Vagina (tissue), 2 donors: Measurements from ENCODE around the gene RCCD1. TPM values are rescaled to one million over a fixed set of nuclear protein-coding genes. Genes with fewer than 3 reads are reported as not detected.

Experiments used
- DNase-seq, 2 donors: peaks; one replicate each; pipeline ENCODE4 v3.0.0-alpha.2; 2017; ENCODE audit errors: extremely low spot score in 2 of 2
- H3K27ac ChIP-seq: fragments of 200-600 bp; sonication (generic); one replicate; pipeline ENCODE4 v1.5.1; 2019
- H3K27me3 ChIP-seq: fragments of 200-600 bp; sonication (generic); one replicate; pipeline ENCODE4 v1.5.1; 2019
- H3K36me3 ChIP-seq, 2 donors: fragments of 200-600 bp; sonication (generic); one replicate each; pipeline ENCODE4 v1.5.1; 2017 to 2019
- H3K4me1 ChIP-seq: fragments of 200-600 bp; sonication (generic); one replicate; pipeline ENCODE4 v1.5.1; 2019
- H3K4me3 ChIP-seq, 2 donors: fragments of 200-600 bp; sonication (generic); 1 replicate in 1 of 2; 2 replicates in 1 of 2; pipeline ENCODE4 v1.5.1; 2016 to 2019
- H3K9me3 ChIP-seq: fragments of 200-600 bp; sonication (generic); one replicate; pipeline ENCODE4 v1.5.1; 2019
- POLR2A ChIP-seq, 2 donors: fragments of 450-650 bp; IDR thresholded peaks; one replicate each; pipeline ENCODE4 v1.6.1; 2017; ENCODE audit warnings: antibody characterized with exemption in 2 of 2, mild to moderate bottlenecking in 2 of 2, moderate library complexity in 2 of 2
- POLR2AphosphoS5 ChIP-seq, 2 donors: sonication (generic); formaldehyde crosslinking; IDR thresholded peaks; one replicate each; pipeline ENCODE4 v1.9.0; 2017; ENCODE audit warnings: antibody characterized with exemption in 2 of 2, mild to moderate bottlenecking in 2 of 2, low read depth in 1 of 2; ENCODE audit not compliant: insufficient read depth in 1 of 2
- intact Hi-C: fragments of 100-400 bp; cut with DNase I; formaldehyde crosslinking; loops from one replicate; pipeline ENCODE4 v1.15.1; 2023
- total RNA-seq: library from RNA; depleted of rRNA; stranded (reverse); fragments of >200 nt; gene quantifications from one replicate; pipeline ENCODE4 v1.2.3, GENCODE V29; 2016
- TF ChIP-seq, protein P1 (sequence below), 3 experiments: fragments of 450-650 bp in 2 of 3; fragments of 200-600 bp in 1 of 3; sonication (generic) in 1 of 3; IDR thresholded peaks; one replicate each; pipeline ENCODE4 v1.5.1; 2017 to 2019; ENCODE audit warnings: antibody characterized with exemption in 3 of 3, mild to moderate bottlenecking in 2 of 3, moderate library complexity in 2 of 3

The RCCD1 gene
- total RNA-seq, 1 donor from 2014 or later: 6.9 TPM

DNA sequence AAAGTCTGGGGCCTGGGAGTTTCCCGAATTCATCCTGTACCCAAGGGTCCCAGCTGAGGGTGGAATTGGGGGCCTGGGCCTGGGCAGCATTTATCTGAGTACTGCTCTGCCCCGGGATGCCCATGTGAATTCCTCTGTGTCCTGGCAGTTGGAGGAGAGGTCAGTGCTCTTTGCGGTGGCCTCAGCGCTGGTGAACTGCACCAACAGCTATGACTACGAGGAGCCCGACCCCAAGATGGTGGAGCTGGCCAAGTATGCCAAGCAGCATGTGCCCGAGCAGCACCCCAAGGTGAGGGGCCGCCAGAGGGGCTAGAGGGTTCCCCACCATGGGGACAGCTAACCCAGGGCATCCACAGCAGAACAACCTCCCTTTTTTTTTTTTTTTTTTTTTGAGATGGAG lies 6.2 kb upstream of the RCCD1 start:
- no peak overlapping the region for H3K27ac ChIP-seq
- TF ChIP-seq, protein P1, sequence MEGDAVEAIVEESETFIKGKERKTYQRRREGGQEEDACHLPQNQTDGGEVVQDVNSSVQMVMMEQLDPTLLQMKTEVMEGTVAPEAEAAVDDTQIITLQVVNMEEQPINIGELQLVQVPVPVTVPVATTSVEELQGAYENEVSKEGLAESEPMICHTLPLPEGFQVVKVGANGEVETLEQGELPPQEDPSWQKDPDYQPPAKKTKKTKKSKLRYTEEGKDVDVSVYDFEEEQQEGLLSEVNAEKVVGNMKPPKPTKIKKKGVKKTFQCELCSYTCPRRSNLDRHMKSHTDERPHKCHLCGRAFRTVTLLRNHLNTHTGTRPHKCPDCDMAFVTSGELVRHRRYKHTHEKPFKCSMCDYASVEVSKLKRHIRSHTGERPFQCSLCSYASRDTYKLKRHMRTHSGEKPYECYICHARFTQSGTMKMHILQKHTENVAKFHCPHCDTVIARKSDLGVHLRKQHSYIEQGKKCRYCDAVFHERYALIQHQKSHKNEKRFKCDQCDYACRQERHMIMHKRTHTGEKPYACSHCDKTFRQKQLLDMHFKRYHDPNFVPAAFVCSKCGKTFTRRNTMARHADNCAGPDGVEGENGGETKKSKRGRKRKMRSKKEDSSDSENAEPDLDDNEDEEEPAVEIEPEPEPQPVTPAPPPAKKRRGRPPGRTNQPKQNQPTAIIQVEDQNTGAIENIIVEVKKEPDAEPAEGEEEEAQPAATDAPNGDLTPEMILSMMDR (IDR thresholded peaks at IDR 0.05): no peak
- no peak for TF ChIP-seq POLR2AphosphoS5 (IDR thresholded peaks at IDR 0.05; ENCODE audit: insufficient read depth in 1 of 2, low read depth in 1 of 2)
- no peaks in the 10 kb centered on the region for H3K27me3 ChIP-seq
- peaks cover 2 to 85% of the 10 kb centered on the region in 2 donors for H3K36me3 ChIP-seq
- H3K9me3 ChIP-seq: no peaks in the 10 kb centered on the region
- H3K4me1 ChIP-seq: no peaks in the 10 kb centered on the region
- intact Hi-C loops: loop anchor here (10.0 kb wide), 1 partner anchor 316 kb away; no protein-coding TSS in a partner anchor
- H3K4me3 ChIP-seq: no peak overlapping the region
- no peak for DNase-seq

DNA sequence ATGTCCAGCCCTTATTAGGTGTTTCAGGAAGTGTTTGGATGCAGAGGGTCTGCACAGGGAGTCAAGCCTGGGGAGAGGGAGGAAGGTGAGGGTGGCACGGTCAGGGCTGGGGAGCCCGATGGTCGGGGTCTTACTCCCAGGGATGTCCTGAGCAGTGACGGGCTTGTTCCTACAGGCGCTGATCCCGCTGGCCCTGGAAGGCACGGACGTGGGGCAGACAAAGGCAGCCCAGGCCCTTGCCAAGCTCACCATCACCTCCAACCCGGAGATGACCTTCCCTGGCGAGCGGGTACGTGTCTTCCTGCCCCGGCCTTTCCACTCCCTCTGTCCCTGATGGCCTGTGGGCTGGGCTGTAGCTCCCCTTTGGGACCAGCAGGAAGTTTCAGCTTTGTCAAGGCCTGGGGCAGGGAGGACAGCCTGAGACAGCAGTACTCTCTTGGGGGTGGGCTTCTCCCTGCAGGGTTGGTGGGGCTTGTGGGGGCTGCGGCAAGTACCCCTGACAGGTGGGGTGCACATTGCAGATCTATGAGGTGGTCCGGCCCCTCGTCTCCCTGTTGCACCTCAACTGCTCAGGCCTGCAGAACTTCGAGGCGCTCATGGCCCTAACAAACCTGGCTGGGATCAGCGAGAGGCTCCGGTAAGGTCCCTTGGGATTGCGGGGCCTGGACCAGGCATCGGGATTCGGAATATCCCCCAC lies 4.6 kb upstream of the RCCD1 start:
- DNase-seq: no peak
- Histone ChIP-seq H3K36me3 (peaks cover 0 to 71% of the 10 kb centered on the region in 2 donors), H3K27me3 (no peaks in the 10 kb centered on the region), H3K4me1 (peaks cover under 1% of the 10 kb centered on the region), H3K9me3 (no peaks in the 10 kb centered on the region), H3K27ac (no peak overlapping the region), H3K4me3 (no peak overlapping the region)
- intact Hi-C loops: loop anchor here (10.0 kb wide), 1 partner anchor 315 kb away; no protein-coding TSS in a partner anchor
- no peak for TF ChIP-seq POLR2A (IDR thresholded peaks at IDR 0.05)
- TF ChIP-seq, protein P1 (IDR thresholded peaks at IDR 0.05): no peak
- no peak for TF ChIP-seq POLR2AphosphoS5 (IDR thresholded peaks at IDR 0.05; ENCODE audit: insufficient read depth in 1 of 2, low read depth in 1 of 2)

DNA sequence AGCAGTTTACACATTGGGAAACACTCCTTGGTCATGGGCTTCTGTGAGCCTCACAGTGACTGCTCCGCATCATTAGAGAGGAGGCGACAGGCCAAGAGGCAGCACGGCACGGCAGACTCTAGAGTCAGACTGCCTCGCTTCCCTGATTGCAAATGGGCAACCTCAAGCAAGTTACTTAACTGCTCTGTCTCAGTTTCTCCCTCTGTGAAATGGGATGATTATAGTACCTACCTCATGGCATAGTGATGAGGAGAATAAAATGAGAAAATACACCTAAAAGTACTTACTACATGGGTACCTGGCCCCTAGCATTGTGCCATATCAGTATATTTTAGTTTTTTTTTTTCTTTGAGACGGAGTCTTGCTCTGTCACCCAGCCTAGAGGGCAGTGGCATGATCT lies 4.0 kb upstream of the RCCD1 start:
- TF ChIP-seq, protein P1 (IDR thresholded peaks at IDR 0.05): no peak
- TF ChIP-seq POLR2AphosphoS5 (IDR thresholded peaks at IDR 0.05; ENCODE audit: insufficient read depth in 1 of 2, low read depth in 1 of 2) (no peak), POLR2A (IDR thresholded peaks at IDR 0.05) (no peak)
- H3K36me3 ChIP-seq: peaks cover 0 to 67% of the 10 kb centered on the region in 2 donors
- no peak overlapping the region for H3K27ac ChIP-seq
- peaks cover 6% of the 10 kb centered on the region for H3K4me1 ChIP-seq
- no peak for DNase-seq
- H3K9me3 ChIP-seq: no peaks in the 10 kb centered on the region
- intact Hi-C loops: no loop called here
- no peak overlapping the region for H3K4me3 ChIP-seq
- no peaks in the 10 kb centered on the region for H3K27me3 ChIP-seq

DNA sequence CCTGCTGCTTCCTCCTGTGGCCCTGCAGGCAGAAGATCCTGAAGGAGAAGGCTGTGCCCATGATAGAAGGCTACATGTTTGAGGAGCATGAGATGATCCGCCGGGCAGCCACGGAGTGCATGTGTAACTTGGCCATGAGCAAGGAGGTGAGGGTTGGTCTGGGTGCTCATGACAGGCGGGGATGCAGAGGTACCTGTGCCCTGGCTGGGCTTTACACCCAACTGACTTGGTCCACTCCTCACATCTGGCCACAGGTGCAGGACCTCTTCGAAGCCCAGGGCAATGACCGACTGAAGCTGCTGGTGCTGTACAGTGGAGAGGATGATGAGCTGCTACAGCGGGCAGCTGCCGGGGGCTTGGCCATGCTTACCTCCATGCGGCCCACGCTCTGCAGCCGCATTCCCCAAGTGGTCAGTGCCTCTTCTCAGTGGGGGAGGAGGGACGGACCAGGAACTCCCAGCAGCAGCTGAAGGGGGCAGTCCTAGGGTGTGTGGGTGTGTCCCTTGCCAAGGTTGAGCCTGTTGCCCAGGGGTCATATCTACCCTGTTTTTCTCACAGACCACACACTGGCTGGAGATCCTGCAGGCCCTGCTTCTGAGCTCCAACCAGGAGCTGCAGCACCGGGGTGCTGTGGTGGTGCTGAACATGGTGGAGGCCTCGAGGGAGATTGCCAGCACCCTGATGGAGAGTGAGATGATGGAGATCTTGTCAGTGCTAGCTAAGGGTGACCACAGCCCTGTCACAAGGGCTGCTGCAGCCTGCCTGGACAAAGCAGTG lies 1.6 kb upstream of the RCCD1 start:
- H3K36me3 ChIP-seq: peaks cover 0 to 48% of the 10 kb centered on the region in 2 donors

More for the DNA sequence above, 1.6 kb upstream of the RCCD1 start:
- DNase-seq: no peak
- no peaks in the 10 kb centered on the region for H3K27me3 ChIP-seq
- no peaks in the 10 kb centered on the region for H3K9me3 ChIP-seq
- H3K4me1 ChIP-seq: peaks cover 27% of the 10 kb centered on the region
- TF ChIP-seq POLR2A (IDR thresholded peaks at IDR 0.05) (no peak), POLR2AphosphoS5 (IDR thresholded peaks at IDR 0.05; ENCODE audit: insufficient read depth in 1 of 2, low read depth in 1 of 2) (no peak)
- TF ChIP-seq, protein P1 (IDR thresholded peaks at IDR 0.05): no peak
- intact Hi-C loops: no loop called here
- no peak overlapping the region for H3K27ac ChIP-seq
- H3K4me3 ChIP-seq: no peak overlapping the region
